SJSA1 (cell line): ENCODE results near the gene MAP6. TPM values are rescaled to one million over a fixed set of nuclear protein-coding genes. Genes with fewer than 3 reads are reported as not detected.
A peak's percentile ranks its signal among the peaks of the same experiment; 100 is the strongest.

ENCODE experiments used
- DNase-seq, 2 experiments: peaks; one replicate each; pipeline ENCODE4 v3.0.0-alpha.2; 2015 to 2020; ENCODE audit warnings: low spot score in 2 of 2, low read depth in 1 of 2
- H3K27ac ChIP-seq: fragments of 250-450 bp; sonication (Bioruptor Pico); 2 replicates; pipeline ENCODE4 v1.5.1; 2020; ENCODE audit warnings: mild to moderate bottlenecking, moderate library complexity
- H3K27me3 ChIP-seq: fragments of 250-450 bp; sonication (Bioruptor Pico); replicated peaks from 2 replicates; pipeline ENCODE4 v1.5.1; 2020; ENCODE audit warnings: mild to moderate bottlenecking, moderate library complexity
- H3K36me3 ChIP-seq: fragments of 250-450 bp; sonication (Bioruptor Pico); 2 replicates; pipeline ENCODE4 v1.5.1; 2020; ENCODE audit warnings: mild to moderate bottlenecking
- H3K4me1 ChIP-seq: fragments of 250-450 bp; sonication (Bioruptor Pico); replicated peaks from 2 replicates; pipeline ENCODE4 v1.6.1; 2021; ENCODE audit warnings: mild to moderate bottlenecking
- H3K4me3 ChIP-seq: fragments of 250-450 bp; sonication (Bioruptor Pico); 2 replicates; pipeline ENCODE4 v1.5.1; 2020; ENCODE audit warnings: mild to moderate bottlenecking
- H3K9me3 ChIP-seq: fragments of 250-450 bp; sonication (Bioruptor Pico); replicated peaks from 2 replicates; pipeline ENCODE4 v1.5.1; 2020; ENCODE audit warnings: mild to moderate bottlenecking
- total RNA-seq: library from RNA; depleted of rRNA; stranded (reverse); fragments of >200 nt; shearing (Covaris generic); gene quantifications from 2 replicates; pipeline ENCODE4 v1.2.3, GENCODE V29; 2014; rRNA removed

The MAP6 gene
- 0.13 TPM in 1 of 2 replicates, not detected in the other for total RNA-seq

GRCh38 chr11:75668451-75669297 lies at the start of gene MAP6:
Gene MAP6 (minus strand): TSS chr11:75669038. CDS start chr11:75668369, 669 bp downstream.
- no peaks in the 10 kb centered on the region for H3K9me3 ChIP-seq
- no peak within 1 kb of the TSS for H3K27ac ChIP-seq
- peak in 1 of 2 experiments; percentile 2 for DNase-seq
- no peaks in the 10 kb centered on the region for H3K36me3 ChIP-seq
- peaks cover 18% of the 10 kb centered on the region for H3K27me3 ChIP-seq
- H3K4me3 ChIP-seq = peak within 1 kb of the TSS; percentile 14; the same call in 1 of the 2 replicates
- peaks cover 14% of the 10 kb centered on the region for H3K4me1 ChIP-seq

- Histone ChIP-seq H3K4me1 (no peaks in the 10 kb centered on the region), H3K27ac (no peak within 1 kb of the TSS), H3K4me3 (no peak within 1 kb of the TSS), H3K9me3 (no peaks in the 10 kb centered on the region), H3K36me3 (no peaks in the 10 kb centered on the region), H3K27me3 (no peaks in the 10 kb centered on the region)
- no peak for DNase-seq
Observed at GRCh38 chr11:75717608-75718418, 49.0 kb upstream of the MAP6 start, which contains the start of gene MOGAT2. Gene MOGAT2 (plus strand): TSS chr11:75717838. CDS start chr11:75717889, 51 bp downstream.

- Histone ChIP-seq H3K27me3 (no peaks in the 10 kb centered on the region), H3K9me3 (no peaks in the 10 kb centered on the region), H3K4me3 (no peak overlapping the region), H3K36me3 (no peaks in the 10 kb centered on the region), H3K4me1 (no peaks in the 10 kb centered on the region), H3K27ac (no peak overlapping the region)
- DNase-seq = no peak
Observed at GRCh38 chr11:75716659-75717058, 47.8 kb upstream of the MAP6 start.

- Histone ChIP-seq H3K4me3 (no peak overlapping the region), H3K9me3 (no peaks in the 10 kb centered on the region), H3K36me3 (no peaks in the 10 kb centered on the region), H3K27me3 (no peaks in the 10 kb centered on the region), H3K27ac (no peak overlapping the region), H3K4me1 (no peaks in the 10 kb centered on the region)
- DNase-seq = no peak
Observed at GRCh38 chr11:75715688-75716087, 46.9 kb upstream of the MAP6 start.

GRCh38 chr11:75714211-75714610 lies 45.4 kb upstream of the MAP6 start:
- no peaks in the 10 kb centered on the region for H3K36me3 ChIP-seq
- H3K9me3 ChIP-seq = no peaks in the 10 kb centered on the region
- H3K27ac ChIP-seq = no peak overlapping the region
- no peak overlapping the region for H3K4me3 ChIP-seq
- DNase-seq = no peak
- H3K27me3 ChIP-seq = no peaks in the 10 kb centered on the region
- H3K4me1 ChIP-seq = no peaks in the 10 kb centered on the region

- peak; percentile 33 to 59 for DNase-seq
Observed at GRCh38 chr11:75706260-75706729, 37.5 kb upstream of the MAP6 start.

GRCh38 chr11:75705541-75705940 lies 36.7 kb upstream of the MAP6 start:
- H3K27ac ChIP-seq = no peak overlapping the region
- H3K9me3 ChIP-seq = no peaks in the 10 kb centered on the region
- H3K27me3 ChIP-seq = no peaks in the 10 kb centered on the region
- no peak overlapping the region for H3K4me3 ChIP-seq
- H3K4me1 ChIP-seq = peaks cover 7% of the 10 kb centered on the region; the same call in 1 of the 2 replicates
- DNase-seq = no peak
- no peaks in the 10 kb centered on the region for H3K36me3 ChIP-seq

More at GRCh38 chr11:75706260-75706729, 37.5 kb upstream of the MAP6 start:
- H3K36me3 ChIP-seq = no peaks in the 10 kb centered on the region
- H3K4me3 ChIP-seq = no peak overlapping the region
- no peaks in the 10 kb centered on the region for H3K9me3 ChIP-seq
- no peak overlapping the region for H3K27ac ChIP-seq
- peaks cover 7% of the 10 kb centered on the region; the same call in 1 of the 2 replicates for H3K4me1 ChIP-seq
- no peaks in the 10 kb centered on the region for H3K27me3 ChIP-seq

- Histone ChIP-seq H3K9me3 (no peaks in the 10 kb centered on the region), H3K27me3 (no peaks in the 10 kb centered on the region), H3K4me3 (no peak overlapping the region), H3K27ac (no peak overlapping the region), H3K36me3 (no peaks in the 10 kb centered on the region), H3K4me1 (peaks cover 7% of the 10 kb centered on the region; the same call in 1 of the 2 replicates)
- no peak for DNase-seq
Observed at GRCh38 chr11:75703695-75704237, 34.9 kb upstream of the MAP6 start.

GRCh38 chr11:75700940-75701339 lies 32.1 kb upstream of the MAP6 start:
- H3K27ac ChIP-seq = no peak overlapping the region
- H3K36me3 ChIP-seq = no peaks in the 10 kb centered on the region
- H3K4me1 ChIP-seq = peaks cover 4% of the 10 kb centered on the region; the same call in 1 of the 2 replicates
- DNase-seq = no peak
- no peak overlapping the region for H3K4me3 ChIP-seq
- no peaks in the 10 kb centered on the region for H3K27me3 ChIP-seq
- H3K9me3 ChIP-seq = no peaks in the 10 kb centered on the region

GRCh38 chr11:75697906-75698581 lies 29.2 kb upstream of the MAP6 start:
- H3K4me3 ChIP-seq = no peak overlapping the region

GRCh38 chr11:75691804-75692203 lies 23.0 kb upstream of the MAP6 start:
- no peak for DNase-seq
- H3K4me1 ChIP-seq = no peaks in the 10 kb centered on the region
- no peaks in the 10 kb centered on the region for H3K27me3 ChIP-seq
- no peaks in the 10 kb centered on the region for H3K9me3 ChIP-seq
- no peaks in the 10 kb centered on the region for H3K36me3 ChIP-seq
- H3K4me3 ChIP-seq = no peak overlapping the region
- no peak overlapping the region for H3K27ac ChIP-seq

More at GRCh38 chr11:75697906-75698581, 29.2 kb upstream of the MAP6 start:
- H3K27me3 ChIP-seq = no peaks in the 10 kb centered on the region
- no peak for DNase-seq
- H3K27ac ChIP-seq = no peak overlapping the region
- no peaks in the 10 kb centered on the region for H3K4me1 ChIP-seq
- no peaks in the 10 kb centered on the region for H3K36me3 ChIP-seq
- no peaks in the 10 kb centered on the region for H3K9me3 ChIP-seq

- Histone ChIP-seq H3K4me1 (no peaks in the 10 kb centered on the region), H3K9me3 (no peaks in the 10 kb centered on the region), H3K27me3 (no peaks in the 10 kb centered on the region), H3K27ac (no peak overlapping the region), H3K36me3 (no peaks in the 10 kb centered on the region), H3K4me3 (no peak overlapping the region)
- no peak for DNase-seq
Observed at GRCh38 chr11:75689863-75690609, 21.2 kb upstream of the MAP6 start.
